HL-60 (cell line): ENCODE data around the gene SYT4.
A peak's percentile ranks its signal among the peaks of the same experiment; 100 is the strongest.

Experiments used
- DNase-seq, 2 experiments: peaks; one replicate each; pipeline ENCODE4 v3.0.0-alpha.2; 2010 to 2020; ENCODE audit warnings: low read depth in 1 of 2, low spot score in 1 of 2
- H3K27ac ChIP-seq: fragments of 250-450 bp; sonication (Bioruptor Pico); replicated peaks from 2 replicates; pipeline ENCODE4 v1.5.1; 2020; ENCODE audit warnings: mild to moderate bottlenecking, moderate library complexity
- H3K27me3 ChIP-seq: fragments of 250-450 bp; sonication (Bioruptor Pico); 2 replicates; pipeline ENCODE4 v1.5.1; 2021; ENCODE audit warnings: mild to moderate bottlenecking, moderate library complexity; ENCODE audit not compliant: insufficient read depth, poor library complexity, severe bottlenecking
- H3K4me3 ChIP-seq: replicated peaks from 2 replicates; pipeline ENCODE4 v1.5.1; 2011; ENCODE audit warnings: mild to moderate bottlenecking, control low read depth, low read length; ENCODE audit not compliant: insufficient read depth
- GABPA ChIP-seq: IDR thresholded peaks from 2 replicates; pipeline ENCODE4 v1.6.1; 2012; ENCODE audit warnings: low read depth
- POLR2AphosphoS5 ChIP-seq: IDR thresholded peaks from 2 replicates; pipeline ENCODE4 v1.6.1; 2012; ENCODE audit warnings: low read depth
- SPI1 ChIP-seq: IDR thresholded peaks from 2 replicates; pipeline ENCODE4 v1.6.1; 2012; ENCODE audit warnings: low read depth, mild to moderate bottlenecking, borderline replicate concordance
- TF ChIP-seq, protein P1 (sequence below): IDR thresholded peaks from one replicate; pipeline ENCODE4 v1.5.1; 2011; ENCODE audit warnings: low read length, control low read depth, inconsistent platforms; ENCODE audit not compliant: insufficient read depth
- TF ChIP-seq, protein P2 (sequence below): IDR thresholded peaks from 2 replicates; pipeline ENCODE4 v1.6.1; 2012; ENCODE audit warnings: low read depth; ENCODE audit not compliant: insufficient replicate concordance

SYT4 gene

DNA sequence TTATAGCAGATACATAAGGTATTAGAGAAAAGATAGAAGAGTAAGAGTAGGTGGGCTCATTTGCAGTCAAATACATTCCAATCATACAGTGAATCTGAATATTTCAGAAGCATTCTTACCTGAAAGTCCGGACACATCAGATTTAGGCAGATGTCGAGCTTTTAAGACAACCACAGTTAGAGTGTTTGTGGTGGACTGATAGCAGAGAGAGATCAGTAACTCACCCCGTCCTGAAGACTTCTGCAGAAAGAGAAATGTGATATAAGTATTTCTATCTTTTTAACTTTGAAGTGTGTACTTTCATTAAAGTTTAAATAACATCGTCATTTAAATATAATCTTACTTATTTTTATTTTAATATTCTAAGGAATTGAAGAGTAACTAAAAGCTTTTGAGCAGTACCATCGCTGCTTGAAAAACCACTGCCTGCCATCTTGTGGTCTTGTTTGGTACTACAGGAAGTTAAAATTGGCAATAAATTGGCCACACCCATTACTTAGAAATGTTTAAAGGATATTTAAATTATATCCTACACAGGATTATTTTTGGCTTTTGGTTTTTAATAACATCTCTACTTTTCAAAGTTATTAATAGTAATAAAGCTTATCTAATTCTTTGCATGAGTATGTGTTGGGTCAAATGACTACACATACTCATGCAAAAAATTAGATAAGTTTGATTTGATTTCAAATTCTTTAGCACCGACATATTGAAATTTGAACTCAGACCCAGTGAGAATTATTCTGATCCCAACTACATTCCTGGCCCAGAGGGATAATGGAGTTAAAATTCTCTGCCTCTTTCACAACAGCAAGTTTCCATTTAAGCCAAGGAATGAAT lies 5.5 kb downstream of the SYT4 start:
- H3K27me3 ChIP-seq = no peaks in the 10 kb centered on the region
- H3K4me3 ChIP-seq = no peak overlapping the region
- DNase-seq = peak; percentile 13 to 33
- no peak for TF ChIP-seq GABPA
- TF ChIP-seq, protein P1, sequence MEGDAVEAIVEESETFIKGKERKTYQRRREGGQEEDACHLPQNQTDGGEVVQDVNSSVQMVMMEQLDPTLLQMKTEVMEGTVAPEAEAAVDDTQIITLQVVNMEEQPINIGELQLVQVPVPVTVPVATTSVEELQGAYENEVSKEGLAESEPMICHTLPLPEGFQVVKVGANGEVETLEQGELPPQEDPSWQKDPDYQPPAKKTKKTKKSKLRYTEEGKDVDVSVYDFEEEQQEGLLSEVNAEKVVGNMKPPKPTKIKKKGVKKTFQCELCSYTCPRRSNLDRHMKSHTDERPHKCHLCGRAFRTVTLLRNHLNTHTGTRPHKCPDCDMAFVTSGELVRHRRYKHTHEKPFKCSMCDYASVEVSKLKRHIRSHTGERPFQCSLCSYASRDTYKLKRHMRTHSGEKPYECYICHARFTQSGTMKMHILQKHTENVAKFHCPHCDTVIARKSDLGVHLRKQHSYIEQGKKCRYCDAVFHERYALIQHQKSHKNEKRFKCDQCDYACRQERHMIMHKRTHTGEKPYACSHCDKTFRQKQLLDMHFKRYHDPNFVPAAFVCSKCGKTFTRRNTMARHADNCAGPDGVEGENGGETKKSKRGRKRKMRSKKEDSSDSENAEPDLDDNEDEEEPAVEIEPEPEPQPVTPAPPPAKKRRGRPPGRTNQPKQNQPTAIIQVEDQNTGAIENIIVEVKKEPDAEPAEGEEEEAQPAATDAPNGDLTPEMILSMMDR = peak; percentile 46
- TF ChIP-seq POLR2AphosphoS5 = no peak
- TF ChIP-seq, protein P2, sequence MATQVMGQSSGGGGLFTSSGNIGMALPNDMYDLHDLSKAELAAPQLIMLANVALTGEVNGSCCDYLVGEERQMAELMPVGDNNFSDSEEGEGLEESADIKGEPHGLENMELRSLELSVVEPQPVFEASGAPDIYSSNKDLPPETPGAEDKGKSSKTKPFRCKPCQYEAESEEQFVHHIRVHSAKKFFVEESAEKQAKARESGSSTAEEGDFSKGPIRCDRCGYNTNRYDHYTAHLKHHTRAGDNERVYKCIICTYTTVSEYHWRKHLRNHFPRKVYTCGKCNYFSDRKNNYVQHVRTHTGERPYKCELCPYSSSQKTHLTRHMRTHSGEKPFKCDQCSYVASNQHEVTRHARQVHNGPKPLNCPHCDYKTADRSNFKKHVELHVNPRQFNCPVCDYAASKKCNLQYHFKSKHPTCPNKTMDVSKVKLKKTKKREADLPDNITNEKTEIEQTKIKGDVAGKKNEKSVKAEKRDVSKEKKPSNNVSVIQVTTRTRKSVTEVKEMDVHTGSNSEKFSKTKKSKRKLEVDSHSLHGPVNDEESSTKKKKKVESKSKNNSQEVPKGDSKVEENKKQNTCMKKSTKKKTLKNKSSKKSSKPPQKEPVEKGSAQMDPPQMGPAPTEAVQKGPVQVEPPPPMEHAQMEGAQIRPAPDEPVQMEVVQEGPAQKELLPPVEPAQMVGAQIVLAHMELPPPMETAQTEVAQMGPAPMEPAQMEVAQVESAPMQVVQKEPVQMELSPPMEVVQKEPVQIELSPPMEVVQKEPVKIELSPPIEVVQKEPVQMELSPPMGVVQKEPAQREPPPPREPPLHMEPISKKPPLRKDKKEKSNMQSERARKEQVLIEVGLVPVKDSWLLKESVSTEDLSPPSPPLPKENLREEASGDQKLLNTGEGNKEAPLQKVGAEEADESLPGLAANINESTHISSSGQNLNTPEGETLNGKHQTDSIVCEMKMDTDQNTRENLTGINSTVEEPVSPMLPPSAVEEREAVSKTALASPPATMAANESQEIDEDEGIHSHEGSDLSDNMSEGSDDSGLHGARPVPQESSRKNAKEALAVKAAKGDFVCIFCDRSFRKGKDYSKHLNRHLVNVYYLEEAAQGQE = no peak
- TF ChIP-seq SPI1 = no peak
- no peak overlapping the region for H3K27ac ChIP-seq

DNA sequence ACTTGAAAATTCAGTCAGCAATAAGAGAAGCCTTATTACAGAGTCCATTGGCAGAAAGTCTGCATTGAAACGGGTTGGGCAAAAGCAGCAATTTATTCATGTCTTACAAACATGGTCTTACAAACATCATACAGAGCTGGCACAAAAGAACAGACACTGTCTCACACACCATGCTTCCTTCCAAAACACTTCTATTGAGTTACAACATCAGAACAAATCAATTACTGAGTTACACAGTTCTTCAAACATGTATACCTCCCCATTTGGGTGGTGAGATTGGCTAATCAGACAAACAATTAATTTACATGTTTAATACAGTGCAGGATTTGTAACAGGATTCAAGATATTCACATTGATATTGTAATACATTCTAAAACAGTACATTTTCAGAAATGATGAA lies 9.5 kb downstream of the SYT4 start:
- Histone ChIP-seq H3K4me3 (no peak overlapping the region), H3K27me3 (no peaks in the 10 kb centered on the region), H3K27ac (no peak overlapping the region)
- TF ChIP-seq SPI1 (no peak), GABPA (no peak), POLR2AphosphoS5 (no peak)
- TF ChIP-seq, protein P1 = no peak
- TF ChIP-seq, protein P2 = no peak
- no peak for DNase-seq

DNA sequence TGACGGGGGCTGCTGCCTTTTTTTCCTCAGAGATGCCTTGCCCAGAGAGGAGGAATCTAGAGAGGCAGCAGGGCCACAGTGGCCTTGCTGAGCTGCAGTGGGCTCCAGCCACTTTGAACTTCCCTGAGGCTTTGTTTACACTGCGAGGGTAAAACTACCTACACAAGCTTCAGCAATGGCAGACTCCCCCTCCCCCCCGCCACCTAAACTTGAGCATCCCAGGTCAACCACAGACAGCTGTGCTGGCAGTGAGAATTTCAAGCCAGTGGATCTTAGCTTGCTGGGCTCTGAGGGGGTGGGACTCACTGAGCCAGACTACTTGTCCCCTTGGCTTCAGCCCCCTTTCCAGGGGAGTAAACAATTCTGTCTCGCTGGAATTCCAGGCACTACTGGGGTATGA lies 11.8 kb downstream of the SYT4 start:
- no peak for DNase-seq
- no peaks in the 10 kb centered on the region for H3K27me3 ChIP-seq
- H3K27ac ChIP-seq = no peak overlapping the region
- TF ChIP-seq, protein P2 = no peak
- no peak for TF ChIP-seq POLR2AphosphoS5
- TF ChIP-seq SPI1 = no peak
- no peak for TF ChIP-seq GABPA
- TF ChIP-seq, protein P1 = no peak
- no peak overlapping the region for H3K4me3 ChIP-seq
